HepG2 (cell line): ENCODE results near the gene ID4. TPM values are rescaled to one million over a fixed set of nuclear protein-coding genes. Genes with fewer than 3 reads are reported as not detected.

ENCODE experiments used
- ATAC-seq: fragments of 200-7000 bp; cut with Tn5 transposase; 3 replicates; pipeline ENCODE4 v1.9.1; 2020; ENCODE audit warnings: mild to moderate bottlenecking, moderate library complexity
- BruUV-seq: library from RNA; stranded (reverse); fragments of 400-500 nt; replicated peaks from 2 replicates; lab custom pipeline; 2021; lab: Mats Ljungman, UMichigan
- CTCF ChIA-PET: fragments of 300-600 bp; formaldehyde crosslinking; extraction: SDS; loops from one replicate; lab custom pipeline; 2021; ENCODE audit warnings: low total read pairs, inconsistent platforms, low intra/inter-chr PET ratio; lab: Yijun Ruan, JAX
- POLR2A ChIA-PET: fragments of 350-600 bp; sonication (Branson Sonifier 250); formaldehyde crosslinking; loops from one replicate; lab custom pipeline; 2020; ENCODE audit warnings: antibody characterized with exemption, inconsistent platforms; lab: Yijun Ruan, JAX
- DNase-seq: peaks from one replicate; pipeline ENCODE4 v3.0.0-alpha.2; 2015; ENCODE audit warnings: low spot score
- FAIRE-seq: peaks from 3 replicates; lab custom pipeline; 2011; peaks lifted over from hg19 to GRCh38; lab: Jason Lieb, UNC
- H2AFZ ChIP-seq: one replicate; pipeline ENCODE4 v1.6.1; 2011; ENCODE audit warnings: low read length, inconsistent platforms
- H3K27ac ChIP-seq: fragments of 300-600 bp; 3 replicates; pipeline ENCODE4 v1.8.0; 2011; ENCODE audit warnings: mixed run types, mild to moderate bottlenecking, mixed read lengths, low read length, inconsistent platforms; ENCODE audit not compliant: insufficient read depth; ENCODE audit errors: extremely low read length
- H3K27me3 ChIP-seq, 2 experiments: fragments of 200-600 bp in 1 of 2; 2 replicates in 1 of 2; 3 replicates in 1 of 2; pipeline versions ENCODE4 v1.6.0 to v1.8.0; 2011; ENCODE audit warnings: low read length in 2 of 2, mild to moderate bottlenecking in 2 of 2, moderate library complexity in 2 of 2, inconsistent platforms in 1 of 2; ENCODE audit not compliant: insufficient read depth in 2 of 2, control insufficient read depth in 1 of 2
- H3K36me3 ChIP-seq, 2 experiments: fragments of 200-600 bp in 1 of 2; replicated peaks in 1 of 2; 2 replicates in 1 of 2; 3 replicates in 1 of 2; pipeline versions ENCODE4 v1.5.1 to v1.8.0; 2011; ENCODE audit warnings: low read length in 2 of 2, inconsistent platforms in 1 of 2; ENCODE audit not compliant: insufficient read depth in 2 of 2, control insufficient read depth in 1 of 2
- H3K4me1 ChIP-seq: 2 replicates; pipeline ENCODE4 v1.5.1; 2012; ENCODE audit warnings: low read length, inconsistent platforms; ENCODE audit not compliant: insufficient read depth
- H3K4me2 ChIP-seq: 2 replicates; pipeline ENCODE4 v1.6.0; 2011; ENCODE audit warnings: low read depth, low read length, inconsistent platforms
- H3K4me3 ChIP-seq, 3 experiments: fragments of 200-600 bp in 1 of 3; sonication (generic), shearing (Covaris generic) in 1 of 3; replicated peaks in 1 of 3; 2 replicates each; pipeline ENCODE4 v1.5.1; 2011 to 2016; ENCODE audit warnings: low read length in 3 of 3, inconsistent platforms in 2 of 3, low read depth in 2 of 3, mild to moderate bottlenecking in 2 of 3, control low read depth in 1 of 3, mixed read lengths in 1 of 3; ENCODE audit not compliant: insufficient read depth in 1 of 3
- H3K79me2 ChIP-seq: one replicate; pipeline ENCODE4 v1.6.1; 2011; ENCODE audit warnings: low read length, inconsistent platforms; ENCODE audit not compliant: insufficient read depth
- H3K9ac ChIP-seq: 2 replicates; pipeline ENCODE4 v1.6.0; 2011; ENCODE audit warnings: mild to moderate bottlenecking, low read depth, low read length, inconsistent platforms; ENCODE audit not compliant: insufficient read depth
- H3K9me3 ChIP-seq: 2 replicates; pipeline ENCODE4 v1.5.1; 2012; ENCODE audit warnings: mild to moderate bottlenecking, low read length
- H4K20me1 ChIP-seq: 2 replicates; pipeline ENCODE4 v1.6.0; 2011; ENCODE audit warnings: inconsistent platforms, mild to moderate bottlenecking, low read length, moderate library complexity; ENCODE audit not compliant: insufficient read depth
- MATR3 ChIP-seq: sonication (generic); formaldehyde crosslinking; IDR thresholded peaks from 2 replicates; pipeline ENCODE4 v1.4.0; 2020; ENCODE audit warnings: missing genetic modification reagents
- RCOR2 ChIP-seq: IDR thresholded peaks from 2 replicates; pipeline ENCODE4 v1.6.1; 2016; ENCODE audit warnings: missing biosample characterization, missing genetic modification reagents
- SALL1 ChIP-seq: sonication (generic); formaldehyde crosslinking; IDR thresholded peaks from 2 replicates; pipeline ENCODE4 v1.8.0; 2022; ENCODE audit warnings: mild to moderate bottlenecking, missing genetic modification reagents
- ZC3H13 ChIP-seq: sonication (generic); formaldehyde crosslinking; IDR thresholded peaks from 2 replicates; pipeline ENCODE4 v1.8.1; 2023; ENCODE audit warnings: mild to moderate bottlenecking, missing genetic modification reagents, moderate library complexity
- ZNF644 ChIP-seq: IDR thresholded peaks from 2 replicates; pipeline ENCODE4 v1.6.1; 2016; ENCODE audit warnings: low read depth
- whole genome bisulfite sequencing: methylation state at CpG from one replicate; pipeline ENCODE4 v1.1.6; 2017; ENCODE audit warnings: low lambda C conversion rate; 5-methylcytosine and 5-hydroxymethylcytosine counted together
- in situ Hi-C: cut with HindIII; loops from 2 replicates; pipeline ENCODE4 v1.10.0; 2017; ENCODE audit warnings: low pct_unique_long_range_greater_than_20kb; ENCODE audit not compliant: extremely low pct_ligation_motif_present
- intact Hi-C: fragments of 100-400 bp; cut with micrococcal nuclease; formaldehyde crosslinking; loops from one replicate; pipeline ENCODE4 v1.10.0; 2022; ENCODE audit not compliant: unreplicated experiment
- polyA plus RNA-seq, 8 experiments: library from polyadenylated mRNA; depleted of rRNA in 3 of 8; stranded (reverse) in 7 of 8; unstranded in 1 of 8; fragments of >200 nt; fragmentation: Illumina TruSeq in 4 of 8; extraction: Trizol in 4 of 8; gene quantifications; 2 replicates each; pipeline versions ENCODE4 v1.2.1 to v1.2.3, GENCODE V29; 2011 to 2016; ENCODE audit warnings: low read depth in 4 of 8, missing spikeins in 1 of 8, mixed read lengths in 1 of 8; ENCODE audit not compliant: insufficient read depth in 1 of 8
- total RNA-seq, 5 experiments: library from RNA; depleted of rRNA; stranded (reverse); fragments of >200 nt; fragmentation: Illumina TruSeq; extraction: Trizol; gene quantifications; 2 replicates each; pipeline ENCODE4 v1.2.3, GENCODE V29; 2016; ENCODE audit warnings: low read depth in 1 of 5
- TF ChIP-seq, protein P1 (sequence below): sonication (generic); formaldehyde crosslinking; IDR thresholded peaks from 2 replicates; pipeline ENCODE4 v1.5.0; 2020; ENCODE audit warnings: mild to moderate bottlenecking, missing genetic modification reagents
- TF ChIP-seq, protein P2 (sequence below): sonication (generic); formaldehyde crosslinking; IDR thresholded peaks from 2 replicates; pipeline ENCODE4 v1.5.0; 2020; ENCODE audit warnings: missing genetic modification reagents

ID4 gene
- total and polyA plus RNA-seq, 2 of the 13 experiments (the other 11 are each of a cell fraction or from before 2014, with no cell fraction given): 0.20 to 0.44 TPM

DNA sequence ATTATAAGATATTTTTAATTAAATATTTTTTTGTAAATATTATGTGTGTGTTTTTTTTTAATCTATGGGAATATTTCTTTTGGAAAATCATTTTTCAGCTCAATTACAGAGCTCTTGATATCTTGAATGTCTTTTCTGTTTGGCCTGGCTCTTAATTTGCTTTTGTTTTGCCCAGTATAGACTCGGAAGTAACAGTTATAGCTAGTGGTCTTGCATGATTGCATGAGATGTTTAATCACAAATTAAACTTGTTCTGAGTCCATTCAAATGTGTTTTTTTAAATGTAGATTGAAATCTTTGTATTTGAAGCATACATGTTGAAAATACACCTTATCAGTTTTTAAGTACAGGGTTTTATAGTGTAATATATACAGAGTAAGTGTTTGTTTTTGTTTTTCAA, 2.6 kb downstream of the ID4 start:
- POLR2A ChIA-PET: interaction anchor here (0.9 to 1.0 kb wide), 2 partner anchors 12 to 35 kb away, joined by 3 to 4 read pairs; no protein-coding TSS in a partner anchor
- intact Hi-C loops (loop anchor here (1.0 kb wide), 2 partner anchors 28 to 34 kb away; no protein-coding TSS in a partner anchor), in situ Hi-C loops (loop anchor here (25.0 kb wide), 1 partner anchor 1577 kb away; the partner anchor contains the start of gene DEK)
- no peak for DNase-seq
- Histone ChIP-seq H3K36me3 (no peaks in the 10 kb centered on the region), H3K4me3 (peak overlapping the region; percentile 88 to 94 (median 89); a peak in 5 of 6 replicates), H4K20me1 (no peaks in the 10 kb centered on the region; the same call in 1 of the 2 replicates), H3K79me2 (no peaks in the 10 kb centered on the region), H3K9me3 (no peaks in the 10 kb centered on the region), H3K4me1 (peaks cover 41% of the 10 kb centered on the region), H3K9ac (peak overlapping the region; percentile 80; the same call in 1 of the 2 replicates), H3K4me2 (peak overlapping the region; percentile 85), H2AFZ (peak overlapping the region; percentile 37), H3K27me3 (no peaks in the 10 kb centered on the region; a peak in 1 of 5 replicates), H3K27ac (peak overlapping the region; percentile 79)
- no peak for ATAC-seq
- TF ChIP-seq RCOR2 (CRISPR knock-in tag) (no peak), ZNF644 (CRISPR knock-in tag) (no peak), MATR3 (CRISPR knock-in tag) (no peak), SALL1 (CRISPR knock-in tag) (no peak), ZC3H13 (CRISPR knock-in tag) (no peak)
- TF ChIP-seq, protein P1, sequence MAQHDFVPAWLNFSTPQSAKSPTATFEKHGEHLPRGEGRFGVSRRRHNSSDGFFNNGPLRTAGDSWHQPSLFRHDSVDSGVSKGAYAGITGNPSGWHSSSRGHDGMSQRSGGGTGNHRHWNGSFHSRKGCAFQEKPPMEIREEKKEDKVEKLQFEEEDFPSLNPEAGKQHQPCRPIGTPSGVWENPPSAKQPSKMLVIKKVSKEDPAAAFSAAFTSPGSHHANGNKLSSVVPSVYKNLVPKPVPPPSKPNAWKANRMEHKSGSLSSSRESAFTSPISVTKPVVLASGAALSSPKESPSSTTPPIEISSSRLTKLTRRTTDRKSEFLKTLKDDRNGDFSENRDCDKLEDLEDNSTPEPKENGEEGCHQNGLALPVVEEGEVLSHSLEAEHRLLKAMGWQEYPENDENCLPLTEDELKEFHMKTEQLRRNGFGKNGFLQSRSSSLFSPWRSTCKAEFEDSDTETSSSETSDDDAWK (CRISPR knock-in tag): no peak
- TF ChIP-seq, protein P2, sequence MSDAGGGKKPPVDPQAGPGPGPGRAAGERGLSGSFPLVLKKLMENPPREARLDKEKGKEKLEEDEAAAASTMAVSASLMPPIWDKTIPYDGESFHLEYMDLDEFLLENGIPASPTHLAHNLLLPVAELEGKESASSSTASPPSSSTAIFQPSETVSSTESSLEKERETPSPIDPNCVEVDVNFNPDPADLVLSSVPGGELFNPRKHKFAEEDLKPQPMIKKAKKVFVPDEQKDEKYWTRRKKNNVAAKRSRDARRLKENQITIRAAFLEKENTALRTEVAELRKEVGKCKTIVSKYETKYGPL (CRISPR knock-in tag): no peak
- CTCF ChIA-PET: no interaction called here
- FAIRE-seq: no peak
- no TSS peak for BruUV-seq
- 53% methylated on average over 1 of the region's 1 CpG for WGBS
